H9 (cell line): ENCODE results near the gene CABP4. TPM values are rescaled to one million over a fixed set of nuclear protein-coding genes. Genes with fewer than 3 reads are reported as not detected.

ENCODE experiments used
- DNase-seq: peaks from one replicate; pipeline ENCODE4 v3.0.0-alpha.2; 2017
- H2AFZ ChIP-seq: one replicate; pipeline ENCODE4 v1.6.1; 2013; ENCODE audit warnings: mild to moderate bottlenecking, low read length, control low read depth, moderate library complexity
- H2AK5ac ChIP-seq: 2 replicates; pipeline ENCODE4 v1.6.1; 2013; ENCODE audit warnings: low read length, control low read depth, mixed read lengths; ENCODE audit not compliant: insufficient read length
- H2BK120ac ChIP-seq: one replicate; pipeline ENCODE4 v1.6.1; 2013; ENCODE audit warnings: low read depth, mild to moderate bottlenecking, low read length, control low read depth, inconsistent platforms; ENCODE audit not compliant: poor library complexity, severe bottlenecking
- H2BK12ac ChIP-seq: 2 replicates; pipeline ENCODE4 v1.6.1; 2013; ENCODE audit warnings: low read length, control low read depth, mixed read lengths, low read depth; ENCODE audit not compliant: insufficient read length
- H2BK15ac ChIP-seq: 2 replicates; pipeline ENCODE4 v1.6.1; 2013; ENCODE audit warnings: low read depth, low read length, control low read depth
- H2BK20ac ChIP-seq: one replicate; pipeline ENCODE4 v1.6.1; 2013; ENCODE audit warnings: low read depth, mild to moderate bottlenecking, low read length, control low read depth, inconsistent platforms; ENCODE audit not compliant: poor library complexity, severe bottlenecking
- H2BK5ac ChIP-seq: 2 replicates; pipeline ENCODE4 v1.6.1; 2013; ENCODE audit warnings: low read length, control low read depth, mixed read lengths; ENCODE audit not compliant: insufficient read length
- H3K14ac ChIP-seq: 2 replicates; pipeline ENCODE4 v1.6.1; 2013; ENCODE audit warnings: low read length, control low read depth; ENCODE audit not compliant: insufficient read depth
- H3K18ac ChIP-seq: 2 replicates; pipeline ENCODE4 v1.6.1; 2013; ENCODE audit warnings: low read depth, mild to moderate bottlenecking, mixed read lengths, low read length, control low read depth; ENCODE audit not compliant: insufficient read length
- H3K23ac ChIP-seq: 2 replicates; pipeline ENCODE4 v1.6.1; 2013; ENCODE audit warnings: low read length, control low read depth, mixed read lengths, low read depth; ENCODE audit not compliant: insufficient read length
- H3K23me2 ChIP-seq: 2 replicates; pipeline ENCODE4 v1.6.1; 2013; ENCODE audit warnings: low read depth, mild to moderate bottlenecking, mixed read lengths, low read length, control low read depth; ENCODE audit not compliant: insufficient read length, poor library complexity, severe bottlenecking
- H3K27ac ChIP-seq: 2 replicates; pipeline ENCODE4 v1.5.1; 2013; ENCODE audit warnings: low read length, control low read depth, mixed read lengths, low read depth; ENCODE audit not compliant: insufficient read length
- H3K27me3 ChIP-seq: 2 replicates; pipeline ENCODE4 v1.6.1; 2013; ENCODE audit warnings: low read length, control low read depth, inconsistent platforms; ENCODE audit not compliant: insufficient read depth
- H3K4ac ChIP-seq: 2 replicates; pipeline ENCODE4 v1.6.1; 2013; ENCODE audit warnings: low read depth, mild to moderate bottlenecking, control low read depth, inconsistent platforms, low read length, moderate library complexity
- H3K4me1 ChIP-seq: 2 replicates; pipeline ENCODE4 v1.6.1; 2013; ENCODE audit warnings: low read length, control low read depth, inconsistent platforms; ENCODE audit not compliant: insufficient read depth
- H3K4me2 ChIP-seq: 2 replicates; pipeline ENCODE4 v1.6.1; 2013; ENCODE audit warnings: low read length, control low read depth, mixed read lengths; ENCODE audit not compliant: insufficient read length, insufficient read depth
- H3K56ac ChIP-seq: 2 replicates; pipeline ENCODE4 v1.6.1; 2013; ENCODE audit warnings: low read depth, mild to moderate bottlenecking, mixed read lengths, low read length, control low read depth; ENCODE audit not compliant: insufficient read length
- H3K79me1 ChIP-seq: 2 replicates; pipeline ENCODE4 v1.6.1; 2013; ENCODE audit warnings: low read depth, mild to moderate bottlenecking, moderate library complexity, low read length, control low read depth, inconsistent platforms; ENCODE audit not compliant: insufficient read depth, poor library complexity, severe bottlenecking
- H3K79me2 ChIP-seq: 2 replicates; pipeline ENCODE4 v1.6.1; 2013; ENCODE audit warnings: low read length, control low read depth, inconsistent platforms; ENCODE audit not compliant: insufficient read depth
- H3K9ac ChIP-seq: 2 replicates; pipeline ENCODE4 v1.6.1; 2013; ENCODE audit warnings: low read length, control low read depth, mixed read lengths; ENCODE audit not compliant: insufficient read length; ENCODE audit errors: extremely low read depth
- H3K9me3 ChIP-seq: one replicate; pipeline ENCODE4 v1.6.1; 2013; ENCODE audit warnings: low read depth, low read length, inconsistent platforms; ENCODE audit not compliant: control insufficient read depth
- H3T11ph ChIP-seq: one replicate; pipeline ENCODE4 v1.6.1; 2013; ENCODE audit warnings: mild to moderate bottlenecking, low read length, control low read depth, inconsistent platforms
- H4K20me1 ChIP-seq: one replicate; pipeline ENCODE4 v1.6.1; 2013; ENCODE audit not compliant: control insufficient read depth, insufficient read length, insufficient read depth
- H4K5ac ChIP-seq: 2 replicates; pipeline ENCODE4 v1.6.1; 2013; ENCODE audit warnings: low read depth, mild to moderate bottlenecking, mixed read lengths, low read length, control low read depth; ENCODE audit not compliant: insufficient read length
- H4K8ac ChIP-seq: replicated peaks from 2 replicates; pipeline ENCODE4 v1.6.1; 2013; ENCODE audit warnings: low read length, control low read depth, mixed read lengths, low read depth; ENCODE audit not compliant: insufficient read length
- H4K91ac ChIP-seq: 2 replicates; pipeline ENCODE4 v1.6.1; 2013; ENCODE audit warnings: low read depth, mild to moderate bottlenecking, moderate library complexity, mixed read lengths, low read length, control low read depth; ENCODE audit not compliant: insufficient read length
- H3K27ac Mint-ChIP-seq, 3 experiments: 2 replicates in 2 of 3; 3 replicates in 1 of 3; pipeline ENCODE4 v1.8.0; 2020 to 2021; ENCODE audit warnings: mixed read lengths in 3 of 3, mild to moderate bottlenecking in 1 of 3, moderate library complexity in 1 of 3
- H3K27me3 Mint-ChIP-seq: 2 replicates; pipeline ENCODE4 v1.8.0; 2021; ENCODE audit warnings: low read depth, mild to moderate bottlenecking, moderate library complexity, mixed read lengths
- H3K36me3 Mint-ChIP-seq, 3 experiments: 2 replicates in 2 of 3; 3 replicates in 1 of 3; pipeline ENCODE4 v1.8.0; 2020 to 2021; ENCODE audit warnings: low read depth in 3 of 3, mixed read lengths in 3 of 3; ENCODE audit not compliant: insufficient read depth in 1 of 3
- H3K4me1 Mint-ChIP-seq, 2 experiments: 2 replicates each; pipeline ENCODE4 v1.8.0; 2020; ENCODE audit warnings: mixed read lengths in 2 of 2
- H3K4me3 Mint-ChIP-seq, 2 experiments: 2 replicates in 1 of 2; 3 replicates in 1 of 2; pipeline ENCODE4 v1.8.0; 2020 to 2021; ENCODE audit warnings: mild to moderate bottlenecking in 2 of 2, mixed read lengths in 2 of 2, moderate library complexity in 1 of 2
- H3K9me3 Mint-ChIP-seq, 2 experiments: 2 replicates in 1 of 2; 3 replicates in 1 of 2; pipeline ENCODE4 v1.8.0; 2020; ENCODE audit warnings: mild to moderate bottlenecking in 2 of 2, mixed read lengths in 2 of 2, moderate library complexity in 1 of 2
- WGBS: extraction: QIAGEN DNeasy Blood & Tissue Kit; methylation state at CpG from one replicate; pipeline ENCODE4 v1.1.7; 2013; ENCODE audit warnings: missing lambda C conversion rate, low lambda C conversion rate, mixed read lengths; ENCODE audit not compliant: insufficient read length; ENCODE audit errors: extremely low coverage; 5-methylcytosine and 5-hydroxymethylcytosine counted together
- total RNA-seq: library from RNA; stranded (reverse); gene quantifications from 2 replicates; pipeline ENCODE4 v1.2.1, GENCODE V29; 2021
- TF ChIP-seq, protein P1 (sequence below): fragments of 200-600 bp; sonication (generic); conservative IDR thresholded peaks from 3 replicates; pipeline ENCODE4 v1.8.0; 2021; ENCODE audit warnings: antibody characterized with exemption, mild to moderate bottlenecking

CABP4 gene
- total RNA-seq, 1 experiment from 2014 or later: not detected

DNA sequence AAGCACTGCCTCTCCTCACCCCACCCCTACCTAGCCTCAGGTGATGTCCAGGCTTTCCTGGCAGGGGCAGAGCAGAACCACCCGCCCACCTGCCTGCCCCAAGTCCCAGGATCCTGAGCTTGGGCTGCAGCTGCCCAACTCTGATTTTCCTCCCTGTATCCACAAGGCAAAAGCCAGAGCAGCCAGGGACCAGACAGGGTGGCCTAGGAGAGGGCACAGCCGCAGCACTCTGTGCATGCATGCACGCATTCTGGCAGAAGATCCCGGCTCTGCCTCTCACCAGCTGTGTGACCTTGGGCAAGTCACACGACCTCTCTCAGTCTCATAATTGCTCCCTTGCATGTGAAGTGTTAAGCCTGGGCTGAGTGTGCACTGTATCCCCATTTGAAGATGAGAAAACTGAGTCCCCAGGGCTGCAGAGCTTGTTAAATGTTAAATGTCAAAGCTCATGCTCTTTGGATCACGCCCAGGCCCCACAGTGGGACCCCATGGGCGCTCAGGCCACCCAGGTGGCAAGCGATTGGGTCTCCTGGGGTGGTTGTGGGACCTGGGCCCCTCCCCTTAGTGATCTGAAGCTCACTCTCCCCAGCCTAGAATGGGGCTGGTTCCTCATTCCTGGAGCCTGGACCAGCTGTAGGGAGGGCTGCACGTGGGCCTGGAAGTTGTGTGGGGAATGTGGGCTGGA is 42.5 kb upstream of the CABP4 start:
- Mint-ChIP-seq H3K36me3 (no peaks in the 10 kb centered on the region), H3K4me1 (peaks cover 23 to 37% of the 10 kb centered on the region in 2 experiments), H3K9me3 (no peaks in the 10 kb centered on the region; a peak in 1 of 5 replicates), H3K27me3 (peaks cover 46% of the 10 kb centered on the region), H3K4me3 (no peak overlapping the region), H3K27ac (no peak overlapping the region)
- H3K23me2 ChIP-seq: no peaks in the 10 kb centered on the region
- no peaks in the 10 kb centered on the region for H3K79me1 ChIP-seq
- H3K9ac ChIP-seq: no peak overlapping the region
- H2BK15ac ChIP-seq: no peak overlapping the region
- WGBS: no CpG with 5 or more reads among the region's 9 CpGs
- TF ChIP-seq, protein P1, sequence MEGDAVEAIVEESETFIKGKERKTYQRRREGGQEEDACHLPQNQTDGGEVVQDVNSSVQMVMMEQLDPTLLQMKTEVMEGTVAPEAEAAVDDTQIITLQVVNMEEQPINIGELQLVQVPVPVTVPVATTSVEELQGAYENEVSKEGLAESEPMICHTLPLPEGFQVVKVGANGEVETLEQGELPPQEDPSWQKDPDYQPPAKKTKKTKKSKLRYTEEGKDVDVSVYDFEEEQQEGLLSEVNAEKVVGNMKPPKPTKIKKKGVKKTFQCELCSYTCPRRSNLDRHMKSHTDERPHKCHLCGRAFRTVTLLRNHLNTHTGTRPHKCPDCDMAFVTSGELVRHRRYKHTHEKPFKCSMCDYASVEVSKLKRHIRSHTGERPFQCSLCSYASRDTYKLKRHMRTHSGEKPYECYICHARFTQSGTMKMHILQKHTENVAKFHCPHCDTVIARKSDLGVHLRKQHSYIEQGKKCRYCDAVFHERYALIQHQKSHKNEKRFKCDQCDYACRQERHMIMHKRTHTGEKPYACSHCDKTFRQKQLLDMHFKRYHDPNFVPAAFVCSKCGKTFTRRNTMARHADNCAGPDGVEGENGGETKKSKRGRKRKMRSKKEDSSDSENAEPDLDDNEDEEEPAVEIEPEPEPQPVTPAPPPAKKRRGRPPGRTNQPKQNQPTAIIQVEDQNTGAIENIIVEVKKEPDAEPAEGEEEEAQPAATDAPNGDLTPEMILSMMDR: no peak
- no peak overlapping the region for H3K4ac ChIP-seq
- H2BK120ac ChIP-seq: no peak overlapping the region
- no peak overlapping the region for H3K14ac ChIP-seq
- no peak overlapping the region for H4K91ac ChIP-seq
- H3K9me3 ChIP-seq: no peaks in the 10 kb centered on the region
- no peak overlapping the region for H2BK12ac ChIP-seq
- no peak overlapping the region for H2AFZ ChIP-seq
- H3K23ac ChIP-seq: no peak overlapping the region
- H3K27ac ChIP-seq: no peak overlapping the region
- no peaks in the 10 kb centered on the region for H4K20me1 ChIP-seq
- H3K56ac ChIP-seq: no peak overlapping the region
- no peaks in the 10 kb centered on the region for H3K27me3 ChIP-seq
- no peak overlapping the region for H4K8ac ChIP-seq
- no peak overlapping the region for H3K18ac ChIP-seq
- H2BK5ac ChIP-seq: no peak overlapping the region
- H3K4me2 ChIP-seq: no peak overlapping the region
- H3K79me2 ChIP-seq: no peaks in the 10 kb centered on the region
- no peak overlapping the region for H3T11ph ChIP-seq
- H4K5ac ChIP-seq: no peak overlapping the region
- no peak for DNase-seq
- H2BK20ac ChIP-seq: no peak overlapping the region
- H2AK5ac ChIP-seq: no peak overlapping the region
- H3K4me1 ChIP-seq: no peaks in the 10 kb centered on the region
